Testis (tissue), 3 donors: ENCODE results near the gene POLE. TPM values are rescaled to one million over a fixed set of nuclear protein-coding genes. Genes with fewer than 3 reads are reported as not detected.

Experiments
- DNase-seq: peaks from one replicate; pipeline ENCODE4 v3.0.0-alpha.2; 2019
- H3K27ac ChIP-seq, 2 donors: fragments of 200-600 bp; sonication (generic); one replicate each; pipeline ENCODE4 v1.5.1; 2019
- H3K27me3 ChIP-seq: fragments of 200-600 bp; sonication (generic); one replicate; pipeline ENCODE4 v1.5.1; 2019
- H3K36me3 ChIP-seq: fragments of 200-600 bp; sonication (generic); one replicate; pipeline ENCODE4 v1.5.1; 2017; ENCODE audit warnings: low read depth; ENCODE audit errors: missing control alignments
- H3K4me1 ChIP-seq: fragments of 200-600 bp; sonication (generic); one replicate; pipeline ENCODE4 v1.5.1; 2019
- H3K4me3 ChIP-seq, 2 donors: fragments of 200-600 bp; sonication (generic); one replicate each; pipeline ENCODE4 v1.5.1; 2017 to 2019
- H3K9me3 ChIP-seq: fragments of 200-600 bp; sonication (generic); one replicate; pipeline ENCODE4 v1.5.1; 2017
- CTCF ChIP-seq, 3 experiments: fragments of 450-650 bp in 2 of 3; fragments of 200-600 bp in 1 of 3; sonication (generic) in 1 of 3; IDR thresholded peaks; one replicate each; pipeline ENCODE4 v1.5.1; 2016 to 2019; ENCODE audit warnings: antibody characterized with exemption in 3 of 3, mild to moderate bottlenecking in 2 of 3, moderate library complexity in 1 of 3
- POLR2A ChIP-seq: fragments of 450-650 bp; IDR thresholded peaks from one replicate; pipeline ENCODE4 v1.6.1; 2017; ENCODE audit warnings: antibody characterized with exemption, mild to moderate bottlenecking, moderate library complexity
- WGBS, 2 donors: methylation state at CpG; one replicate each; pipeline ENCODE4 v1.1.5; 2018; 5-methylcytosine and 5-hydroxymethylcytosine counted together
- intact Hi-C: fragments of 100-400 bp; cut with DNase I; formaldehyde crosslinking; loops from one replicate; pipeline ENCODE4 v1.15.1; 2023; ENCODE audit warnings: low total_unique reads
- polyA plus RNA-seq: library from polyadenylated mRNA; stranded (reverse); fragments of 350-450 nt; fragmentation: Illumina TruSeq; extraction: RNeasy Lipid Tissue Mini Kit (QIAGEN cat#74804); gene quantifications from one replicate; pipeline ENCODE4 v1.2.3, GENCODE V29; 2014; ENCODE audit warnings: low read depth, low replicate concordance; ENCODE audit not compliant: insufficient read depth
- total RNA-seq, 2 donors: library from RNA; depleted of rRNA; stranded (reverse); fragments of >200 nt; gene quantifications; one replicate each; pipeline ENCODE4 v1.2.3, GENCODE V29; 2016

Gene POLE
- total and polyA plus RNA-seq, 3 donors from 2014 or later = 76.8 to 288 (median 123) TPM

GRCh38 chr12:132713123-132713522, 26.0 kb upstream of the POLE start:
- H3K27me3 ChIP-seq = no peaks in the 10 kb centered on the region
- DNase-seq = no peak
- peaks cover 13% of the 10 kb centered on the region for H3K4me1 ChIP-seq
- WGBS, 2 donors = 79 to 84% methylated on average over 2 of the region's 2 CpGs
- no peaks in the 10 kb centered on the region for H3K9me3 ChIP-seq
- no peaks in the 10 kb centered on the region for H3K36me3 ChIP-seq
- no peak for TF ChIP-seq CTCF (IDR thresholded peaks at IDR 0.05)
- no peak for TF ChIP-seq POLR2A
- H3K27ac ChIP-seq = no peak overlapping the region
- no peak overlapping the region for H3K4me3 ChIP-seq
- intact Hi-C loops = no loop called here

GRCh38 chr12:132711080-132711843, 24.1 kb upstream of the POLE start:
- TF ChIP-seq CTCF (IDR thresholded peaks at IDR 0.05) = no peak
- no peak for TF ChIP-seq POLR2A
- intact Hi-C loops = no loop called here
- Histone ChIP-seq H3K36me3 (no peaks in the 10 kb centered on the region), H3K4me1 (peaks cover 13% of the 10 kb centered on the region), H3K9me3 (no peaks in the 10 kb centered on the region), H3K27me3 (no peaks in the 10 kb centered on the region), H3K4me3 (peak overlapping the region; percentile 81 to 88), H3K27ac (peak overlapping the region; percentile 57 to 88)
- WGBS, 2 donors = 10 to 16% methylated on average over 20 to 31 of the region's 59 CpGs
- DNase-seq = no peak

- intact Hi-C loops = no loop called here
- no peak for TF ChIP-seq POLR2A
- no peak for TF ChIP-seq CTCF (IDR thresholded peaks at IDR 0.05)
- peak; percentile 84 for DNase-seq
- Histone ChIP-seq H3K4me1 (peaks cover 13% of the 10 kb centered on the region), H3K4me3 (peak within 1 kb of the TSS; percentile 81 to 88), H3K9me3 (no peaks in the 10 kb centered on the region), H3K27me3 (no peaks in the 10 kb centered on the region), H3K27ac (peak within 1 kb of the TSS; percentile 86 to 88), H3K36me3 (no peaks in the 10 kb centered on the region)
- 0% methylated on average over 81 of the region's 94 CpGs; no CpG with 5 or more reads in 1 of the 2 donors for WGBS, 2 donors
Observed at GRCh38 chr12:132710405-132711079, 23.4 kb upstream of the POLE start, which contains the start of gene PGAM5. Gene PGAM5, plus strand, starts transcription at chr12:132710842. Its CDS starts 35 bp downstream, at chr12:132710877.

GRCh38 chr12:132710043-132710404, 22.9 kb upstream of the POLE start:
- DNase-seq = peak; percentile 46
- peaks cover 13% of the 10 kb centered on the region for H3K4me1 ChIP-seq
- no peaks in the 10 kb centered on the region for H3K36me3 ChIP-seq
- peak overlapping the region; percentile 81 to 88 for H3K4me3 ChIP-seq
- no peaks in the 10 kb centered on the region for H3K27me3 ChIP-seq
- peak overlapping the region; percentile 86 to 88 for H3K27ac ChIP-seq
- TF ChIP-seq POLR2A (no peak), CTCF (IDR thresholded peaks at IDR 0.05) (no peak)
- 0 to 1% methylated on average over 7 to 23 of the region's 26 CpGs for WGBS, 2 donors
- intact Hi-C loops = no loop called here
- H3K9me3 ChIP-seq = no peaks in the 10 kb centered on the region
